Kidney (tissue), 14 donors: ENCODE results near the gene MRPS2. TPM values are rescaled to one million over a fixed set of nuclear protein-coding genes. Genes with fewer than 3 reads are reported as not detected.

Source experiments
- DNase-seq, 5 donors: peaks; one replicate each; pipeline ENCODE4 v3.0.0-alpha.2; 2013 to 2020
- FAIRE-seq: peaks from 2 replicates; lab custom pipeline; 2012; peaks lifted over from hg19 to GRCh38; lab: Jason Lieb, UNC
- H3K27ac ChIP-seq, 2 donors: one replicate each; pipeline ENCODE4 v1.7.0; 2013; ENCODE audit warnings: low read depth in 2 of 2, low read length in 2 of 2, inconsistent platforms in 1 of 2
- H3K27me3 ChIP-seq: one replicate; pipeline ENCODE4 v1.7.1; 2013; ENCODE audit warnings: low read length, inconsistent platforms; ENCODE audit not compliant: control insufficient read depth, insufficient read depth
- H3K36me3 ChIP-seq, 3 donors: one replicate each; pipeline versions ENCODE4 v1.7.0 to v1.7.1; 2013; ENCODE audit warnings: low read length in 3 of 3, control low read depth in 1 of 3, inconsistent platforms in 1 of 3; ENCODE audit not compliant: insufficient read depth in 3 of 3, control insufficient read depth in 2 of 3
- H3K4me1 ChIP-seq, 3 donors: one replicate each; pipeline versions ENCODE4 v1.7.0 to v1.7.1; 2013; ENCODE audit warnings: low read length in 3 of 3, inconsistent platforms in 1 of 3, low read depth in 1 of 3; ENCODE audit not compliant: control insufficient read depth in 2 of 3, insufficient read depth in 2 of 3
- H3K4me3 ChIP-seq, 3 donors: one replicate each; pipeline versions ENCODE4 v1.7.0 to v1.8.1; 2013; ENCODE audit warnings: low read length in 3 of 3, control low read depth in 1 of 3, inconsistent platforms in 1 of 3
- H3K9ac ChIP-seq, 3 donors: one replicate each; pipeline versions ENCODE4 v1.7.0 to v1.7.1; 2013; ENCODE audit warnings: low read length in 3 of 3, control low read depth in 1 of 3, inconsistent platforms in 1 of 3
- H3K9me3 ChIP-seq, 3 donors: one replicate each; pipeline versions ENCODE4 v1.7.0 to v1.7.1; 2013; ENCODE audit warnings: low read length in 3 of 3, control low read depth in 1 of 3, inconsistent platforms in 1 of 3; ENCODE audit not compliant: control insufficient read depth in 2 of 3, insufficient read depth in 1 of 3
- intact Hi-C: fragments of 100-400 bp; cut with DNase I; formaldehyde crosslinking; loops from one replicate; pipeline ENCODE4 v1.11.1; 2022
- polyA plus RNA-seq: library from polyadenylated mRNA; stranded (reverse); fragments of 350-450 nt; fragmentation: Illumina TruSeq; extraction: RNeasy Lipid Tissue Mini Kit (QIAGEN cat#74804); gene quantifications from one replicate; pipeline ENCODE4 v1.2.3, GENCODE V29; 2014; ENCODE audit warnings: low read depth, low replicate concordance; ENCODE audit not compliant: insufficient read depth
- total RNA-seq: library from RNA; stranded (reverse); fragmentation: NEBNext Ultra II Directional; extraction: Animal tissue kit (Norgen Biotek cat#: 25700); gene quantifications from one replicate; pipeline ENCODE4 v1.2.1, GENCODE V29; 2021
- TF ChIP-seq, protein P1 (sequence below): IDR thresholded peaks from 3 replicates; pipeline ENCODE4 v1.5.1; 2012; ENCODE audit warnings: mild to moderate bottlenecking, moderate library complexity, borderline replicate concordance; ENCODE audit not compliant: insufficient read depth; ENCODE audit errors: extremely low read depth
- donor health status: control.
- donor health status: control.
- donor health status: control.
- donor health status: control.
- donor health status: control.
- donor health status: DM: yes; HTN: yes; CAD: no.
- donor health status: Normal renal cell carcinoma (clear cell type).

Gene MRPS2
- total and polyA plus RNA-seq, 2 donors from 2014 or later = 29.1 to 92.7 TPM

- intact Hi-C loops = no loop called here
- Histone ChIP-seq H3K4me3 (no peak overlapping the region), H3K27me3 (no peaks in the 10 kb centered on the region), H3K36me3 (peaks cover 0 to 12% (median 12%) of the 10 kb centered on the region in 3 donors), H3K27ac (no peak overlapping the region), H3K9me3 (peaks cover 0 to 3% (median 0%) of the 10 kb centered on the region in 3 donors), H3K4me1 (peaks cover 0 to 12% (median 8%) of the 10 kb centered on the region in 3 donors), H3K9ac (no peak overlapping the region)
- DNase-seq (peak; percentile 56 to 85 (median 74)), FAIRE-seq (no peak)
- TF ChIP-seq, protein P1, sequence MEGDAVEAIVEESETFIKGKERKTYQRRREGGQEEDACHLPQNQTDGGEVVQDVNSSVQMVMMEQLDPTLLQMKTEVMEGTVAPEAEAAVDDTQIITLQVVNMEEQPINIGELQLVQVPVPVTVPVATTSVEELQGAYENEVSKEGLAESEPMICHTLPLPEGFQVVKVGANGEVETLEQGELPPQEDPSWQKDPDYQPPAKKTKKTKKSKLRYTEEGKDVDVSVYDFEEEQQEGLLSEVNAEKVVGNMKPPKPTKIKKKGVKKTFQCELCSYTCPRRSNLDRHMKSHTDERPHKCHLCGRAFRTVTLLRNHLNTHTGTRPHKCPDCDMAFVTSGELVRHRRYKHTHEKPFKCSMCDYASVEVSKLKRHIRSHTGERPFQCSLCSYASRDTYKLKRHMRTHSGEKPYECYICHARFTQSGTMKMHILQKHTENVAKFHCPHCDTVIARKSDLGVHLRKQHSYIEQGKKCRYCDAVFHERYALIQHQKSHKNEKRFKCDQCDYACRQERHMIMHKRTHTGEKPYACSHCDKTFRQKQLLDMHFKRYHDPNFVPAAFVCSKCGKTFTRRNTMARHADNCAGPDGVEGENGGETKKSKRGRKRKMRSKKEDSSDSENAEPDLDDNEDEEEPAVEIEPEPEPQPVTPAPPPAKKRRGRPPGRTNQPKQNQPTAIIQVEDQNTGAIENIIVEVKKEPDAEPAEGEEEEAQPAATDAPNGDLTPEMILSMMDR = peak; percentile 56
These were observed 4.1 kb downstream of the MRPS2 start for GRCh38 chr9:135504262-135505243.

DNA sequence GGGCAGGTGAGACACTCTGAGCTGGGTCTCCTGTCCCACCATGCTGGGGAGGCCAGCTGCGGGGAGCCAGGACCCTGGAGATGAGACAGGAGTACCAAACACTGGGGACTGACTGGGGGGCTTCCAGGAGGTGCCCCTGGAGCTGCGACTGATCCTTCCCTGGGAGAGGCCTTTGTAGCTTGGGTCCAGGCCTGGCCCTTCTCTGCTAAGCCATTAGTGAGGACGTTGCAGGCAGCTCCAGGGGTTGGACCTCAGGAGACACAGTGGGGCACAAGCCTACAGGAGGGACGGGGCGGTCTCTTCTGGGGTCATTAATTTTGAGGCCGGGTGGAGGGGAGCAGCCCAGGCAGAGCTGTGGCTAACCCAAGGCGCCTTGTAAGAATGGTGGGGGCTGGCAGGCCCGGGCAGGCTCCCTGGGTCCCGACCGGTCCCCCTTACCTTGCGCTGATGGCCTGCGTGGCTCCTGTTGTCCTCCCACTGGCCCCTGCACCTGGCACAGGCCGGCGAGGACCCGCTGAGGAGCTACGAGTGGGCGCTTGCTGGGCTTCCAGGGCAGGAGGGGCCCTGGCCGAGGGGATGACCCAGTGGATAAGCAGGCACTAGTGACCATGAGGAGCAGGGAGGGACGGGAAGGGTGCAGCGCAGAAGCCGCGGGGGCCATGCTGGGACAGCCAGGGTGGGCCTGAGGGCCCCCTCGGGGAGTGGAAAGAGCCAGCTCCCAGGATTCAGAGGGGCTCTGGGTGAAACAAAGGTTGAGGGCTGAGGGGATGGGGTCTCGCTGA lies 5.1 kb downstream of the MRPS2 start:
- no peaks in the 10 kb centered on the region for H3K27me3 ChIP-seq
- peaks cover 0 to 12% (median 12%) of the 10 kb centered on the region in 3 donors for H3K36me3 ChIP-seq
- TF ChIP-seq, protein P1 = no peak
- intact Hi-C loops = no loop called here
- no peak overlapping the region for H3K4me3 ChIP-seq
- no peak overlapping the region for H3K27ac ChIP-seq
- no peak for FAIRE-seq
- H3K9me3 ChIP-seq = peaks cover 0 to 3% (median 0%) of the 10 kb centered on the region in 3 donors
- peaks cover 0 to 12% (median 8%) of the 10 kb centered on the region in 3 donors for H3K4me1 ChIP-seq
- peak in 4 of 5 donors; percentile 67 to 83 (median 76) for DNase-seq
- no peak overlapping the region for H3K9ac ChIP-seq

GRCh38 chr9:135506327-135507103 lies 6.0 kb downstream of the MRPS2 start:
- Histone ChIP-seq H3K27me3 (no peaks in the 10 kb centered on the region), H3K9me3 (peaks cover 0 to 3% (median 0%) of the 10 kb centered on the region in 3 donors), H3K4me3 (no peak overlapping the region), H3K36me3 (peaks cover 0 to 12% (median 12%) of the 10 kb centered on the region in 3 donors), H3K9ac (no peak overlapping the region), H3K4me1 (peaks cover 0 to 8% (median 6%) of the 10 kb centered on the region in 3 donors), H3K27ac (no peak overlapping the region)
- intact Hi-C loops = no loop called here
- TF ChIP-seq, protein P1 = no peak
- DNase-seq = peak in 1 of 5 donors; percentile 35
- FAIRE-seq = no peak
